GM12874 (cell line): ENCODE measurements around the gene ADK.
A peak's percentile ranks its signal among the peaks of the same experiment; 100 is the strongest.

Source experiments
- TF ChIP-seq, protein P1 (sequence below): IDR thresholded peaks from 2 replicates; pipeline ENCODE4 v1.5.1; 2011; ENCODE audit warnings: low read depth, mild to moderate bottlenecking, control low read depth, low read length, moderate library complexity; ENCODE audit not compliant: insufficient read depth

The ADK gene

GRCh38 chr10:74238031-74238431, 87.0 kb downstream of the ADK start:
- TF ChIP-seq, protein P1, sequence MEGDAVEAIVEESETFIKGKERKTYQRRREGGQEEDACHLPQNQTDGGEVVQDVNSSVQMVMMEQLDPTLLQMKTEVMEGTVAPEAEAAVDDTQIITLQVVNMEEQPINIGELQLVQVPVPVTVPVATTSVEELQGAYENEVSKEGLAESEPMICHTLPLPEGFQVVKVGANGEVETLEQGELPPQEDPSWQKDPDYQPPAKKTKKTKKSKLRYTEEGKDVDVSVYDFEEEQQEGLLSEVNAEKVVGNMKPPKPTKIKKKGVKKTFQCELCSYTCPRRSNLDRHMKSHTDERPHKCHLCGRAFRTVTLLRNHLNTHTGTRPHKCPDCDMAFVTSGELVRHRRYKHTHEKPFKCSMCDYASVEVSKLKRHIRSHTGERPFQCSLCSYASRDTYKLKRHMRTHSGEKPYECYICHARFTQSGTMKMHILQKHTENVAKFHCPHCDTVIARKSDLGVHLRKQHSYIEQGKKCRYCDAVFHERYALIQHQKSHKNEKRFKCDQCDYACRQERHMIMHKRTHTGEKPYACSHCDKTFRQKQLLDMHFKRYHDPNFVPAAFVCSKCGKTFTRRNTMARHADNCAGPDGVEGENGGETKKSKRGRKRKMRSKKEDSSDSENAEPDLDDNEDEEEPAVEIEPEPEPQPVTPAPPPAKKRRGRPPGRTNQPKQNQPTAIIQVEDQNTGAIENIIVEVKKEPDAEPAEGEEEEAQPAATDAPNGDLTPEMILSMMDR, result no peak

DNA sequence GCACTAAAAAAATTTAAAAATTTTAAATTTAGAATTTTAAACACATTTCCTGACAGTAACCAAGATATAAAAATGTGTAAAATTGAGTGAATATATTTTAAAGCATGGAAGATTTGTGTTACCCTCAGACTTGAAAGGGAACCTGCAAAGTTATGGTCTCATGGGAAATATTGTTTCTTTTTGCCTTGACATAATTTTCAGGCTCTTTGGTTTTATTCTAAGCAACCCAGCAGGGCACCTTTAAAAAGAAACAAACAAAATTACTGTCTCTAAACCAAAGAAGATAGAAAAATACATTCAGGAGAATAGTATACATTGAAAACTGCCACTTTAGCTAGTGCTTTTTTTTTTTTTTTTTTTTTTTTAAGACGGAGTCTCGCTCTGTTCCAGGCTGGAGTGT, 87.5 kb downstream of the ADK start:
- TF ChIP-seq, protein P1, result no peak

DNA sequence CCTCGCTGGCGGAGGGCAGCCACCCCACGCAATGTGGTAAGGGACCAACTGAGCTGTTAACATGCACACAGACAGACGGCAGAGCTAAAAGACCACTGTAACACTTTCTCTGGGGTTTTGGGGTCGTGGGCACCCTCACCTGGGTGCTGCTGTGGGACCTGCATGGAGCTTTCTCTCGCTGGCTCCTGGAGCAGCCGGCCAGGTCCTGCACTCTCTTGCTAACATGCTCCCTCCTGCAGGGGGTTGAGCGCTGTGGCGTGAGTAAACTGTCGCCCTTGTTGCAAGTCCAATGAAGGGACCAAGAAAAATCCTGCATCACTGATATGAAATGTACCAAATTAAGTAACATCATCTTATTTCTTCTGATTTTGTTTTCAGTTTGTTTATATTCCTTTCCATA, 92.0 kb downstream of the ADK start:
- TF ChIP-seq, protein P1, result no peak

DNA sequence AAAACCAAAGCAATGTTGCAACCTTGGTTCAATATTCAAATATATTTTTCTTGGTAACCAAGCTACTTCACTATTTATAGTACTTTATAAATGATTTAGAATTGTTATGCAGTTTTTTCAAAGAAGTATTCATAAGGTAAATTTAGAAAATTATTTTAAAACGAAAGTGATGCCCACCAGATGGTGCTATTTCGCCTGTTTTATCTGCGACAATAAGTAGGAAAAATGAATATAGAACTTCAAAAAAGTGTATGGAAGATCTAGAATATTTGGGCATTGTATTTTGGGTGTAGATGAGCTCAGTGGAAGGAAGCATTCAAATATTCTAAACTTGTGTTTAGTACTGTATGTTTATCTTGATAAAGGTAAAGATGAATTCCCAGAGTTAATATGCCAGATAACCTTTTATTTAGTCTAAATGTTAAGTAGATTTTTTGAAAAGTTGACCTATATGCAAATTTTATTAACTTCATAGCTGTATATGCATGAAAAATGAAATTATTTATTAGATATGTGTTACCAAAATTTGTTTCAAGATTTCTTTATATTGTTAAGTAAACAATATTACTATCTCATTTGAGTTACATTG, 93.2 kb downstream of the ADK start:
- TF ChIP-seq, protein P1, result 0 out of 2 replicates have a peak, but pooled peaks have one; percentile 9

DNA sequence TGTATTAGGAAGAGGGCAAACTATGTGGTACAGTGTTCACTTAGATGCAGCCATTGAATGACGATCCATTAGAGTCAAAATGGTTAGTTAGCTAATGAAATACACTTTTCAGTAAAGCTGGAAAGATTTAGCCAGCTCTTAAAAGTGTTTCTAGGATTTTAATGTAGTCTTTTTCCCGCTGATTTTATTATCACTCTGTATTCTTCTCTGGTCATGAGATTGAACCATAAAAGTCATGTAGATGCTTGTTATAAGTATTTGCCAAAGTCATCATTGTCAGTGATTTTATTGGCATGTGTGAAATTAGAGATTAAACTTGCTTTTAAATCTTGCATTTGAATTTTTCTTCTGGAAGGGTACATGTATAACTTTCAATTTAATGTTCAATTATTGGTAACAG, 93.8 kb downstream of the ADK start:
- TF ChIP-seq, protein P1, result no peak

DNA sequence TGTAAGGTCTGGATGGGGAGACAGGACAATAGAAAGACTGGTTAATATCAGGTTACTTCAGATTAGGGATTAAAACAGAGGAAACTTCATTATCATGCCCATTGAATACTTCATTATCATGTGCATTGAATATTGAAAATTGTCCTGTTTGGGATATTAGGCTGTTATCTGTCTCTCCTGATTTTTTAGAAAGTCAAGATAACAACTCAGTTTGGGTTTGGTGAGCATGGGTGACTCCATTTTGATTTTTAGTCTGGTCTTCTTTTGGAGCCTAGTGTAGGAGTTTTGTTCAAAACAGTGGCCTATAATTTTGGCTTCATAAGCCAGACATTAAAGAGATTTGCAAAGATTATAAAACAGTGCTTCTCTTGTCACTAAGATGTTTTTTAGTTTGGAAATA, 95.5 kb downstream of the ADK start:
- TF ChIP-seq, protein P1, result no peak

- TF ChIP-seq, protein P1, result no peak
Measured at GRCh38 chr10:74249865-74250264, 98.8 kb downstream of the ADK start.
